Osteoblast (primary cell): ENCODE data around the gene KCTD10. TPM values are rescaled to one million over a fixed set of nuclear protein-coding genes. Genes with fewer than 3 reads are reported as not detected.

Experiments used
- DNase-seq: peaks from one replicate; pipeline ENCODE4 v3.0.0; 2011; ENCODE audit warnings: low spot score, mixed read lengths; ENCODE audit not compliant: insufficient read length; ENCODE audit errors: missing footprints
- H2AFZ ChIP-seq: 2 replicates; pipeline ENCODE4 v1.6.0; 2011; ENCODE audit warnings: mild to moderate bottlenecking, low read length
- H3K27ac ChIP-seq: 2 replicates; pipeline ENCODE4 v1.5.1; 2011; ENCODE audit warnings: mild to moderate bottlenecking, low read depth, low read length, moderate library complexity
- H3K27me3 ChIP-seq: 2 replicates; pipeline ENCODE4 v1.6.0; 2012; ENCODE audit warnings: mild to moderate bottlenecking, control low read depth, inconsistent platforms, low read length, moderate library complexity; ENCODE audit not compliant: insufficient read depth
- H3K36me3 ChIP-seq: 2 replicates; pipeline ENCODE4 v1.5.1; 2011; ENCODE audit warnings: mild to moderate bottlenecking, low read length, control low read depth, moderate library complexity; ENCODE audit not compliant: insufficient read depth
- H3K4me1 ChIP-seq: 2 replicates; pipeline ENCODE4 v1.5.1; 2011; ENCODE audit warnings: mild to moderate bottlenecking, low read length, control low read depth, moderate library complexity; ENCODE audit not compliant: insufficient read depth
- H3K4me2 ChIP-seq: 2 replicates; pipeline ENCODE4 v1.6.0; 2011; ENCODE audit warnings: mild to moderate bottlenecking, low read length; ENCODE audit not compliant: insufficient read depth
- H3K4me3 ChIP-seq: fragments of 200-600 bp; sonication (generic); 3 replicates; pipeline ENCODE4 v1.5.1; 2012; ENCODE audit warnings: mild to moderate bottlenecking, low read length, inconsistent platforms; ENCODE audit not compliant: insufficient read depth
- H3K79me2 ChIP-seq: 2 replicates; pipeline ENCODE4 v1.6.0; 2012; ENCODE audit warnings: mild to moderate bottlenecking, low read length, control low read depth, inconsistent platforms; ENCODE audit not compliant: insufficient read depth
- H3K9me3 ChIP-seq: 2 replicates; pipeline ENCODE4 v1.5.1; 2011; ENCODE audit warnings: low read depth, low read length, control low read depth
- H4K20me1 ChIP-seq: 2 replicates; pipeline ENCODE4 v1.6.0; 2012; ENCODE audit warnings: mild to moderate bottlenecking, low read length, control low read depth; ENCODE audit not compliant: insufficient read depth
- total RNA-seq: library from RNA; depleted of rRNA; stranded (reverse); fragments of >200 nt; gene quantifications from 2 replicates; pipeline ENCODE4 v1.2.3, GENCODE V29; 2012
- TF ChIP-seq, protein P1 (sequence below): IDR thresholded peaks from 2 replicates; pipeline ENCODE4 v1.5.1; 2011; ENCODE audit warnings: mild to moderate bottlenecking, low read depth, low read length, moderate library complexity; ENCODE audit errors: extremely low read depth

KCTD10 gene
- total RNA-seq, 1 donor: 102 TPM

DNA sequence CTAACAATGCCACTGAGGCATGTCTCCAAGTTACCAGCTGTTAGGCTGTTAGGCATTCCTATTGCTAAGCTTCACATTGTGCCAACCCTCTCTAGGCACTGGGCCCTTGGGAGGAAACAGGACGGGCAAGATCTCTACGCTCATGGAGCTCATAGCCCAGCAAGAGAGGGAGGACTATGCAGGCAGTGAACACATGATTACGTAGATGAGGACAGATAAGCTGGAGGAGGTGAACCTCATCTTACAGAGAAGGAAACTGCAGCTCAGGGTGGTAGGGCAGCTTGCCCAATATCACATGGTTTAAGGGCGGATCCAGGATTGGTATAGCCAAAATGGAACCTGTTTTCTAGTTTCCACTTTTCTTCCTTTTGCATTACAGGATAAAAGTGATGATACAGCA is 8.1 kb upstream of the KCTD10 start:
- Histone ChIP-seq H3K36me3 (peaks cover 74% of the 10 kb centered on the region), H4K20me1 (no peaks in the 10 kb centered on the region), H2AFZ (no peak overlapping the region), H3K4me2 (no peak overlapping the region), H3K4me1 (no peaks in the 10 kb centered on the region), H3K79me2 (peaks cover 13% of the 10 kb centered on the region), H3K27ac (no peak overlapping the region), H3K4me3 (no peak overlapping the region), H3K9me3 (no peaks in the 10 kb centered on the region), H3K27me3 (no peaks in the 10 kb centered on the region)
- TF ChIP-seq, protein P1, sequence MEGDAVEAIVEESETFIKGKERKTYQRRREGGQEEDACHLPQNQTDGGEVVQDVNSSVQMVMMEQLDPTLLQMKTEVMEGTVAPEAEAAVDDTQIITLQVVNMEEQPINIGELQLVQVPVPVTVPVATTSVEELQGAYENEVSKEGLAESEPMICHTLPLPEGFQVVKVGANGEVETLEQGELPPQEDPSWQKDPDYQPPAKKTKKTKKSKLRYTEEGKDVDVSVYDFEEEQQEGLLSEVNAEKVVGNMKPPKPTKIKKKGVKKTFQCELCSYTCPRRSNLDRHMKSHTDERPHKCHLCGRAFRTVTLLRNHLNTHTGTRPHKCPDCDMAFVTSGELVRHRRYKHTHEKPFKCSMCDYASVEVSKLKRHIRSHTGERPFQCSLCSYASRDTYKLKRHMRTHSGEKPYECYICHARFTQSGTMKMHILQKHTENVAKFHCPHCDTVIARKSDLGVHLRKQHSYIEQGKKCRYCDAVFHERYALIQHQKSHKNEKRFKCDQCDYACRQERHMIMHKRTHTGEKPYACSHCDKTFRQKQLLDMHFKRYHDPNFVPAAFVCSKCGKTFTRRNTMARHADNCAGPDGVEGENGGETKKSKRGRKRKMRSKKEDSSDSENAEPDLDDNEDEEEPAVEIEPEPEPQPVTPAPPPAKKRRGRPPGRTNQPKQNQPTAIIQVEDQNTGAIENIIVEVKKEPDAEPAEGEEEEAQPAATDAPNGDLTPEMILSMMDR: no peak
- no peak for DNase-seq

DNA sequence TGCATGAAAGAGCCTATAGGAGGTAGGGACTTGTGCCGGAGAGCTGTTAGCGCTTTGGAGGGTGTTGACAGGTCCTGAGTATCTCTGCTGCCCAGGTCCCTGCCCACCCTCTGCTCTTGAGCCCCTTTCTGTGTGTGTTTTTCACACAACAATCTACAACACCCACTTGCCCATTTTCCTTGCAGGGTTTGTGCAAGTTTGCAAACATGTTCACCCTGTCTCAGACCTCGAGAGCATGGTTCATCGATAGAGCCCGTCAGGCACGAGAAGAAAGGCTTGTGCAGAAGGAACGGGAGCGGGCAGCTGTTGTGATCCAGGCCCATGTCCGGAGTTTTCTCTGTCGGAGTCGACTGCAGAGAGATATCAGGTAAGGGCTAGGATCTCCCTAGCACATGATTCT is 6.2 kb upstream of the KCTD10 start:
- no peak for DNase-seq
- H2AFZ ChIP-seq: no peak overlapping the region
- H3K27me3 ChIP-seq: no peaks in the 10 kb centered on the region
- peaks cover 8% of the 10 kb centered on the region for H3K4me1 ChIP-seq
- peaks cover 31% of the 10 kb centered on the region for H3K79me2 ChIP-seq
- peaks cover 55% of the 10 kb centered on the region for H3K36me3 ChIP-seq
- no peak overlapping the region for H3K4me3 ChIP-seq
- H4K20me1 ChIP-seq: no peaks in the 10 kb centered on the region
- H3K27ac ChIP-seq: no peak overlapping the region
- no peak overlapping the region for H3K4me2 ChIP-seq
- TF ChIP-seq, protein P1: no peak
- H3K9me3 ChIP-seq: no peaks in the 10 kb centered on the region

DNA sequence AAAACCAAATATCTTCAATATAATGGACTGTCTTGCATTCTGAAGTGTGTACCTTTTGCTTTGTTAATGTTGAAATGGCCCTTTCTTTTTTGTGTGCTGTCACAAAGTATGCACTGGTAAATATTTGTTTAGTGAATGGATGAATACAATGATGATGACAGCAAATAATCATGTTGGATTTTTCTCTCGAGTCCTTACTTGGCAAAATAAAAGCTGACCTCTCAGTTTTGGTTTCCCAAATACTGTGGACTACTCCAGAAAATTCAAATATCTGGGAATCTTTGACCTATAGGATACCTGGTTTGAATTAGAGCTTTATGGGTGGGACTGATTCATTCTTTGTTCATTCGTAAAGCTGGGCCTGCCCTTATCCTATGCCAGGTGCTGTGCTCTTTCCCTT is 5.8 kb upstream of the KCTD10 start:
- Histone ChIP-seq H3K4me2 (no peak overlapping the region), H3K27ac (no peak overlapping the region), H3K36me3 (peaks cover 51% of the 10 kb centered on the region), H2AFZ (no peak overlapping the region), H3K79me2 (peaks cover 36% of the 10 kb centered on the region), H3K27me3 (no peaks in the 10 kb centered on the region), H3K4me3 (no peak overlapping the region), H4K20me1 (no peaks in the 10 kb centered on the region), H3K9me3 (no peaks in the 10 kb centered on the region), H3K4me1 (peaks cover 12% of the 10 kb centered on the region)
- TF ChIP-seq, protein P1: no peak
- DNase-seq: no peak

DNA sequence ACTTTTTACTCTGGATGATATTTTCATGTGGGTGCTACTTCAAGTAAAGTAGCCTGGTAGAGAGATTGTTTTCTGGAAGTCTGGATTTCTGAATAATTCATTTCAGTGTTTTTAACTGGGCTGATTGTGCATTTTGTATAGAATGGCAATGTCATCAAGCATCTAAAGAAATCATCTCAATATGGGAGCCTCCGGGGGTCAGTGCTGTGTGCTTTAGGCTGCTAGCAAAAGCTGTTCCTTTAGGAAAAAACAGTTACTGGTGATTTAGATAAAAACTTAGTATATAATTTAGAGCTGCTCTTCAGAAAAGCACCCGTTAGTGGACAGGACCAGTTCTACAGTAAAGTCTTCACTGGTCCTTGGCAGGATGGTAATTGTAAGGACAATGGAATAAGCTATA is 5.4 kb upstream of the KCTD10 start:
- TF ChIP-seq, protein P1: no peak
- H3K4me2 ChIP-seq: no peak overlapping the region
- H3K4me1 ChIP-seq: peaks cover 13% of the 10 kb centered on the region
- H3K27ac ChIP-seq: no peak overlapping the region
- peaks cover 40% of the 10 kb centered on the region for H3K79me2 ChIP-seq
- H3K4me3 ChIP-seq: no peak overlapping the region
- no peaks in the 10 kb centered on the region for H3K27me3 ChIP-seq
- no peaks in the 10 kb centered on the region for H4K20me1 ChIP-seq
- H2AFZ ChIP-seq: no peak overlapping the region
- no peak for DNase-seq
- H3K36me3 ChIP-seq: peaks cover 47% of the 10 kb centered on the region
- H3K9me3 ChIP-seq: no peaks in the 10 kb centered on the region
